Loucy (cell line): ENCODE results near the gene RANBP6.

ENCODE experiments used
- H2AFZ ChIP-seq: fragments of 200-600 bp; sonication (generic); 2 replicates; pipeline ENCODE4 v1.6.0; 2016; ENCODE audit warnings: antibody characterized with exemption, mild to moderate bottlenecking, low read length, moderate library complexity
- H3F3A ChIP-seq: fragments of 200-600 bp; 2 replicates; pipeline ENCODE4 v1.6.0; 2016; ENCODE audit warnings: antibody characterized with exemption, low read depth, mild to moderate bottlenecking
- H3K27me3 ChIP-seq: fragments of 200-600 bp; sonication (generic); 2 replicates; pipeline ENCODE4 v1.6.1; 2014; ENCODE audit warnings: low read length, mild to moderate bottlenecking; ENCODE audit not compliant: insufficient read depth, poor library complexity, severe bottlenecking
- H3K36me3 ChIP-seq: fragments of 200-600 bp; sonication (generic); 2 replicates; pipeline ENCODE4 v1.6.1; 2016; ENCODE audit warnings: low read length; ENCODE audit not compliant: insufficient read depth
- H3K4me1 ChIP-seq: fragments of 200-600 bp; sonication (generic); 2 replicates; pipeline ENCODE4 v1.5.1; 2014; ENCODE audit warnings: low read length, mild to moderate bottlenecking; ENCODE audit not compliant: insufficient read depth, poor library complexity, severe bottlenecking
- H3K4me2 ChIP-seq: fragments of 200-600 bp; sonication (generic); 2 replicates; pipeline ENCODE4 v1.6.0; 2014; ENCODE audit warnings: antibody characterized with exemption, low read length, low read depth, mild to moderate bottlenecking; ENCODE audit not compliant: poor library complexity, severe bottlenecking
- H3K4me3 ChIP-seq: fragments of 200-600 bp; sonication (generic); 2 replicates; pipeline ENCODE4 v1.5.1; 2014; ENCODE audit warnings: low read length, mild to moderate bottlenecking, mixed read lengths; ENCODE audit not compliant: poor library complexity, severe bottlenecking
- H3K79me2 ChIP-seq: fragments of 200-600 bp; sonication (generic); 2 replicates; pipeline ENCODE4 v1.6.1; 2014; ENCODE audit warnings: low read length; ENCODE audit not compliant: insufficient read depth
- H3K9ac ChIP-seq: fragments of 200-600 bp; sonication (generic); 2 replicates; pipeline ENCODE4 v1.6.0; 2014; ENCODE audit warnings: mild to moderate bottlenecking, low read depth, low read length, moderate library complexity; ENCODE audit not compliant: poor library complexity, severe bottlenecking
- H3K9me2 ChIP-seq: fragments of 200-600 bp; sonication (generic); replicated peaks from 2 replicates; pipeline ENCODE4 v1.6.1; 2016; ENCODE audit warnings: low read depth, low read length, mixed read lengths
- H3K9me3 ChIP-seq: fragments of 200-600 bp; sonication (generic); 2 replicates; pipeline ENCODE4 v1.6.1; 2014; ENCODE audit warnings: mild to moderate bottlenecking, antibody characterized with exemption, low read length, low read depth; ENCODE audit not compliant: insufficient read depth
- H4K20me1 ChIP-seq: fragments of 200-600 bp; sonication (generic); 2 replicates; pipeline ENCODE4 v1.6.0; 2014; ENCODE audit warnings: antibody characterized with exemption, low read length, mild to moderate bottlenecking; ENCODE audit not compliant: insufficient read depth, poor library complexity, severe bottlenecking
- CTCF ChIP-seq: fragments of 200-600 bp; sonication (generic); conservative IDR thresholded peaks from 2 replicates; pipeline ENCODE4 v1.5.1; 2014; ENCODE audit warnings: mild to moderate bottlenecking, antibody characterized with exemption, low read length
- EZH2phosphoT487 ChIP-seq: fragments of 200-600 bp; IDR thresholded peaks from 2 replicates; pipeline ENCODE4 v1.6.1; 2018; ENCODE audit warnings: antibody characterized with exemption, mild to moderate bottlenecking, moderate library complexity, borderline replicate concordance

RANBP6 gene

GRCh38 chr9:5971740-5972139 lies 43.7 kb downstream of the RANBP6 start:
- TF ChIP-seq EZH2phosphoT487 (no peak), CTCF (no peak)
- no peak overlapping the region for H3K4me2 ChIP-seq
- no peak overlapping the region for H3K4me3 ChIP-seq
- H3K4me1 ChIP-seq, result no peaks in the 10 kb centered on the region
- H3K79me2 ChIP-seq, result no peaks in the 10 kb centered on the region
- no peaks in the 10 kb centered on the region for H4K20me1 ChIP-seq
- H3K9me3 ChIP-seq, result no peaks in the 10 kb centered on the region
- no peak overlapping the region for H3K9ac ChIP-seq
- no peaks in the 10 kb centered on the region for H3K9me2 ChIP-seq
- H3F3A ChIP-seq, result no peaks in the 10 kb centered on the region
- peaks cover 5% of the 10 kb centered on the region for H3K27me3 ChIP-seq
- no peak overlapping the region for H2AFZ ChIP-seq
- peaks cover 60% of the 10 kb centered on the region; the same call in 1 of the 2 replicates for H3K36me3 ChIP-seq
